MCF 10A (cell line): ENCODE results near the gene CEP128. TPM values are rescaled to one million over a fixed set of nuclear protein-coding genes. Genes with fewer than 3 reads are reported as not detected.

ENCODE experiments used
- BruUV-seq: library from RNA; stranded (reverse); fragments of 400-500 nt; replicated peaks from 2 replicates; lab custom pipeline; 2021; lab: Mats Ljungman, UMichigan
- CTCF ChIA-PET: fragments of 300-600 bp; sonication (Branson Sonifier 250); formaldehyde crosslinking; extraction: SDS; loops from one replicate; lab custom pipeline; 2021; ENCODE audit warnings: antibody characterized with exemption, inconsistent platforms; lab: Yijun Ruan, JAX
- POLR2A ChIA-PET: fragments of 300-600, 350-650 bp; sonication (Branson Sonifier 250); formaldehyde crosslinking; extraction: SDS; loops from one replicate; lab custom pipeline; 2020; ENCODE audit warnings: antibody characterized with exemption, inconsistent platforms; lab: Yijun Ruan, JAX
- DNase-seq: peaks from one replicate; pipeline ENCODE4 v3.0.0-alpha.2; 2018; ENCODE audit not compliant: unreplicated experiment
- H3K27ac Mint-ChIP-seq: one replicate; pipeline ENCODE4 v1.8.0; 2022; ENCODE audit warnings: mild to moderate bottlenecking, low read depth, mixed read lengths; ENCODE audit not compliant: unreplicated experiment
- H3K27me3 Mint-ChIP-seq: one replicate; pipeline ENCODE4 v1.8.0; 2022; ENCODE audit warnings: mixed read lengths; ENCODE audit not compliant: insufficient read depth, unreplicated experiment
- H3K36me3 Mint-ChIP-seq: one replicate; pipeline ENCODE4 v1.8.0; 2022; ENCODE audit warnings: mild to moderate bottlenecking, moderate library complexity, mixed read lengths; ENCODE audit not compliant: insufficient read depth, unreplicated experiment
- H3K4me1 Mint-ChIP-seq: one replicate; pipeline ENCODE4 v1.8.0; 2022; ENCODE audit warnings: mixed read lengths; ENCODE audit not compliant: insufficient read depth, unreplicated experiment
- H3K4me3 Mint-ChIP-seq: one replicate; pipeline ENCODE4 v1.8.0; 2022; ENCODE audit warnings: mild to moderate bottlenecking, moderate library complexity, mixed read lengths; ENCODE audit not compliant: unreplicated experiment
- H3K9me3 Mint-ChIP-seq: one replicate; pipeline ENCODE4 v1.8.0; 2022; ENCODE audit warnings: mixed read lengths; ENCODE audit not compliant: unreplicated experiment
- CTCF ChIP-seq: fragments of 200-600 bp; IDR thresholded peaks from one replicate; pipeline ENCODE4 v1.8.0; 2022; ENCODE audit warnings: antibody characterized with exemption, mild to moderate bottlenecking; ENCODE audit not compliant: unreplicated experiment
- intact Hi-C: fragments of 100-400 bp; cut with micrococcal nuclease; formaldehyde crosslinking; loops from 2 replicates; pipeline ENCODE4 v1.14.1; 2022
- total RNA-seq: library from RNA; stranded (reverse); gene quantifications from 2 replicates; pipeline ENCODE4 v1.2.3, GENCODE V29; 2022

Gene CEP128
- total RNA-seq, 1 experiment from 2014 or later = 12.5 TPM

GRCh38 chr14:80781972-80782367, 159.6 kb downstream of the CEP128 start:
- BruUV-seq = no TSS peak
- Mint-ChIP-seq H3K36me3 (no peaks in the 10 kb centered on the region), H3K27me3 (no peaks in the 10 kb centered on the region), H3K9me3 (no peaks in the 10 kb centered on the region), H3K4me1 (no peaks in the 10 kb centered on the region), H3K27ac (no peak overlapping the region), H3K4me3 (no peak overlapping the region)
- DNase-seq = peak; percentile 53
- POLR2A ChIA-PET = no interaction called here
- CTCF ChIA-PET = interaction anchor here (0.6 kb wide), 1 partner anchor 98 kb away, joined by 3 read pairs; no protein-coding TSS in a partner anchor
- intact Hi-C loops = no loop called here
- TF ChIP-seq CTCF = no peak

- no peaks in the 10 kb centered on the region for H3K27me3 Mint-ChIP-seq
- no TSS peak for BruUV-seq
- no peak overlapping the region for H3K4me3 Mint-ChIP-seq
- DNase-seq = no peak
- ChIA-PET POLR2A (interaction anchor here (0.7 kb wide), 1 partner anchor 1036 kb away, joined by 3 read pairs; no protein-coding TSS in a partner anchor), CTCF (interaction anchor here (0.7 kb wide), 1 partner anchor 725 kb away, joined by 3 read pairs; no protein-coding TSS in a partner anchor)
- no peaks in the 10 kb centered on the region for H3K36me3 Mint-ChIP-seq
- H3K9me3 Mint-ChIP-seq = no peaks in the 10 kb centered on the region
- H3K4me1 Mint-ChIP-seq = no peaks in the 10 kb centered on the region
- no peak for TF ChIP-seq CTCF
- no peak overlapping the region for H3K27ac Mint-ChIP-seq
- intact Hi-C loops = no loop called here
Observed at GRCh38 chr14:80780500-80780899, 161.0 kb downstream of the CEP128 start.

- no TSS peak for BruUV-seq
- no peak overlapping the region for H3K27ac Mint-ChIP-seq
- no peaks in the 10 kb centered on the region for H3K4me1 Mint-ChIP-seq
- DNase-seq = no peak
- H3K4me3 Mint-ChIP-seq = no peak overlapping the region
- ChIA-PET CTCF (no interaction called here), POLR2A (no interaction called here)
- H3K27me3 Mint-ChIP-seq = no peaks in the 10 kb centered on the region
- intact Hi-C loops = no loop called here
- no peak for TF ChIP-seq CTCF
- no peaks in the 10 kb centered on the region for H3K36me3 Mint-ChIP-seq
- no peaks in the 10 kb centered on the region for H3K9me3 Mint-ChIP-seq
Observed at GRCh38 chr14:80776657-80777056, 164.9 kb downstream of the CEP128 start.

GRCh38 chr14:80776186-80776585, 165.4 kb downstream of the CEP128 start:
- Mint-ChIP-seq H3K27ac (no peak overlapping the region), H3K4me3 (no peak overlapping the region), H3K36me3 (no peaks in the 10 kb centered on the region), H3K4me1 (no peaks in the 10 kb centered on the region), H3K9me3 (no peaks in the 10 kb centered on the region), H3K27me3 (no peaks in the 10 kb centered on the region)
- TF ChIP-seq CTCF = no peak
- intact Hi-C loops = no loop called here
- POLR2A ChIA-PET = no interaction called here
- DNase-seq = no peak
- no TSS peak for BruUV-seq
- CTCF ChIA-PET = no interaction called here
